ENCODE measurements around the gene RARS2.

RARS2 gene

GRCh38 chr6:87573307-87574024 lies 16.3 kb downstream of the RARS2 start:
- Histone ChIP-seq H3K4me3 (ENCODE audit: insufficient read length, low read depth) (no peak overlapping the region), H3K27me3 (ENCODE audit: insufficient read depth, insufficient read length) (no peaks in the 10 kb centered on the region), H3K9ac (ENCODE audit: insufficient read length, low read depth) (no peak overlapping the region), H3K36me3 (ENCODE audit: insufficient read depth, insufficient read length, low read length) (peaks cover 27% of the 10 kb centered on the region), H3K9me3 (ENCODE audit: insufficient read depth, low read length) (no peaks in the 10 kb centered on the region), H3K4me1 (ENCODE audit: insufficient read depth, insufficient read length) (no peaks in the 10 kb centered on the region)
- TF ChIP-seq ZNF274 (IDR thresholded peaks at IDR 0.05; ENCODE audit: low read depth, low read length) (no peak), YY1 (IDR thresholded peaks at IDR 0.05; ENCODE audit: insufficient read depth, insufficient read length) (no peak), SUZ12 (IDR thresholded peaks at IDR 0.05; ENCODE audit: extremely low read depth, insufficient read depth, insufficient read length) (no peak)
- DNase-seq (ENCODE audit: low read depth, low spot score), result no peak

GRCh38 chr6:87572883-87573282 lies 16.9 kb downstream of the RARS2 start:
- Histone ChIP-seq H3K27me3 (ENCODE audit: insufficient read depth, insufficient read length) (no peaks in the 10 kb centered on the region), H3K9ac (ENCODE audit: insufficient read length, low read depth) (no peak overlapping the region), H3K9me3 (ENCODE audit: insufficient read depth, low read length) (no peaks in the 10 kb centered on the region), H3K4me3 (ENCODE audit: insufficient read length, low read depth) (no peak overlapping the region), H3K4me1 (ENCODE audit: insufficient read depth, insufficient read length) (no peaks in the 10 kb centered on the region), H3K36me3 (ENCODE audit: insufficient read depth, insufficient read length, low read length) (peaks cover 28% of the 10 kb centered on the region)
- no peak for DNase-seq (ENCODE audit: low read depth, low spot score)
- no peak for TF ChIP-seq ZNF274 (IDR thresholded peaks at IDR 0.05; ENCODE audit: low read depth, low read length)
- no peak for TF ChIP-seq SUZ12 (IDR thresholded peaks at IDR 0.05; ENCODE audit: extremely low read depth, insufficient read depth, insufficient read length)
- TF ChIP-seq YY1 (IDR thresholded peaks at IDR 0.05; ENCODE audit: insufficient read depth, insufficient read length), result no peak

GRCh38 chr6:87572021-87572420 lies 17.8 kb downstream of the RARS2 start:
- no peak for DNase-seq (ENCODE audit: low read depth, low spot score)
- TF ChIP-seq SUZ12 (IDR thresholded peaks at IDR 0.05; ENCODE audit: extremely low read depth, insufficient read depth, insufficient read length) (no peak), ZNF274 (IDR thresholded peaks at IDR 0.05; ENCODE audit: low read depth, low read length) (no peak), YY1 (IDR thresholded peaks at IDR 0.05; ENCODE audit: insufficient read depth, insufficient read length) (no peak)
- no peaks in the 10 kb centered on the region for H3K4me1 ChIP-seq (ENCODE audit: insufficient read depth, insufficient read length)

GRCh38 chr6:87561017-87561416 lies 28.8 kb downstream of the RARS2 start:
- TF ChIP-seq SUZ12 (IDR thresholded peaks at IDR 0.05; ENCODE audit: extremely low read depth, insufficient read depth, insufficient read length) (no peak), ZNF274 (IDR thresholded peaks at IDR 0.05; ENCODE audit: low read depth, low read length) (no peak), YY1 (IDR thresholded peaks at IDR 0.05; ENCODE audit: insufficient read depth, insufficient read length) (no peak)
- peaks cover 52% of the 10 kb centered on the region for H3K36me3 ChIP-seq (ENCODE audit: insufficient read depth, insufficient read length, low read length)
- H3K4me3 ChIP-seq (ENCODE audit: insufficient read length, low read depth), result no peak overlapping the region
- H3K4me1 ChIP-seq (ENCODE audit: insufficient read depth, insufficient read length), result no peaks in the 10 kb centered on the region
- no peak for DNase-seq (ENCODE audit: low read depth, low spot score)
- H3K27me3 ChIP-seq (ENCODE audit: insufficient read depth, insufficient read length), result no peaks in the 10 kb centered on the region
- no peak overlapping the region for H3K9ac ChIP-seq (ENCODE audit: insufficient read length, low read depth)
- H3K9me3 ChIP-seq (ENCODE audit: insufficient read depth, low read length), result no peaks in the 10 kb centered on the region

More at GRCh38 chr6:87572021-87572420, 17.8 kb downstream of the RARS2 start:
- H3K9me3 ChIP-seq (ENCODE audit: insufficient read depth, low read length), result no peaks in the 10 kb centered on the region
- H3K36me3 ChIP-seq (ENCODE audit: insufficient read depth, insufficient read length, low read length), result peaks cover 23% of the 10 kb centered on the region
- H3K27me3 ChIP-seq (ENCODE audit: insufficient read depth, insufficient read length), result no peaks in the 10 kb centered on the region
- H3K9ac ChIP-seq (ENCODE audit: insufficient read length, low read depth), result no peak overlapping the region
- no peak overlapping the region for H3K4me3 ChIP-seq (ENCODE audit: insufficient read length, low read depth)

GRCh38 chr6:87558446-87558845 lies 31.3 kb downstream of the RARS2 start:
- Histone ChIP-seq H3K4me3 (ENCODE audit: insufficient read length, low read depth) (no peak overlapping the region), H3K36me3 (ENCODE audit: insufficient read depth, insufficient read length, low read length) (peaks cover 52% of the 10 kb centered on the region), H3K4me1 (ENCODE audit: insufficient read depth, insufficient read length) (no peaks in the 10 kb centered on the region), H3K9me3 (ENCODE audit: insufficient read depth, low read length) (no peaks in the 10 kb centered on the region), H3K27me3 (ENCODE audit: insufficient read depth, insufficient read length) (no peaks in the 10 kb centered on the region), H3K9ac (ENCODE audit: insufficient read length, low read depth) (no peak overlapping the region)
- no peak for DNase-seq (ENCODE audit: low read depth, low spot score)
- TF ChIP-seq YY1 (IDR thresholded peaks at IDR 0.05; ENCODE audit: insufficient read depth, insufficient read length) (no peak), ZNF274 (IDR thresholded peaks at IDR 0.05; ENCODE audit: low read depth, low read length) (no peak), SUZ12 (IDR thresholded peaks at IDR 0.05; ENCODE audit: extremely low read depth, insufficient read depth, insufficient read length) (no peak)

GRCh38 chr6:87555506-87555905 lies 34.3 kb downstream of the RARS2 start:
- DNase-seq (ENCODE audit: low read depth, low spot score), result no peak
- Histone ChIP-seq H3K9ac (ENCODE audit: insufficient read length, low read depth) (no peak overlapping the region), H3K36me3 (ENCODE audit: insufficient read depth, insufficient read length, low read length) (peaks cover 43% of the 10 kb centered on the region), H3K4me1 (ENCODE audit: insufficient read depth, insufficient read length) (no peaks in the 10 kb centered on the region), H3K4me3 (ENCODE audit: insufficient read length, low read depth) (no peak overlapping the region), H3K27me3 (ENCODE audit: insufficient read depth, insufficient read length) (no peaks in the 10 kb centered on the region), H3K9me3 (ENCODE audit: insufficient read depth, low read length) (no peaks in the 10 kb centered on the region)
- no peak for TF ChIP-seq YY1 (IDR thresholded peaks at IDR 0.05; ENCODE audit: insufficient read depth, insufficient read length)
- no peak for TF ChIP-seq SUZ12 (IDR thresholded peaks at IDR 0.05; ENCODE audit: extremely low read depth, insufficient read depth, insufficient read length)
- no peak for TF ChIP-seq ZNF274 (IDR thresholded peaks at IDR 0.05; ENCODE audit: low read depth, low read length)

- Histone ChIP-seq H3K9me3 (ENCODE audit: insufficient read depth, low read length) (no peaks in the 10 kb centered on the region), H3K36me3 (ENCODE audit: insufficient read depth, insufficient read length, low read length) (peaks cover 47% of the 10 kb centered on the region), H3K4me3 (ENCODE audit: insufficient read length, low read depth) (no peak overlapping the region), H3K9ac (ENCODE audit: insufficient read length, low read depth) (no peak overlapping the region), H3K4me1 (ENCODE audit: insufficient read depth, insufficient read length) (no peaks in the 10 kb centered on the region), H3K27me3 (ENCODE audit: insufficient read depth, insufficient read length) (no peaks in the 10 kb centered on the region)
- TF ChIP-seq YY1 (IDR thresholded peaks at IDR 0.05; ENCODE audit: insufficient read depth, insufficient read length), result no peak
- TF ChIP-seq SUZ12 (IDR thresholded peaks at IDR 0.05; ENCODE audit: extremely low read depth, insufficient read depth, insufficient read length), result no peak
- TF ChIP-seq ZNF274 (IDR thresholded peaks at IDR 0.05; ENCODE audit: low read depth, low read length), result no peak
- DNase-seq (ENCODE audit: low read depth, low spot score), result no peak
Measured at GRCh38 chr6:87553159-87553765, 36.5 kb downstream of the RARS2 start.
